Vagina (tissue), 2 donors: ENCODE data around the gene KIF1A. TPM values are rescaled to one million over a fixed set of nuclear protein-coding genes. Genes with fewer than 3 reads are reported as not detected.

ENCODE experiments used
- DNase-seq, 2 donors: peaks; one replicate each; pipeline ENCODE4 v3.0.0-alpha.2; 2017; ENCODE audit errors: extremely low spot score in 2 of 2
- H3K27ac ChIP-seq: fragments of 200-600 bp; sonication (generic); one replicate; pipeline ENCODE4 v1.5.1; 2019
- H3K27me3 ChIP-seq: fragments of 200-600 bp; sonication (generic); one replicate; pipeline ENCODE4 v1.5.1; 2019
- H3K36me3 ChIP-seq, 2 donors: fragments of 200-600 bp; sonication (generic); one replicate each; pipeline ENCODE4 v1.5.1; 2017 to 2019
- H3K4me1 ChIP-seq: fragments of 200-600 bp; sonication (generic); one replicate; pipeline ENCODE4 v1.5.1; 2019
- H3K4me3 ChIP-seq, 2 donors: fragments of 200-600 bp; sonication (generic); 1 replicate in 1 of 2; 2 replicates in 1 of 2; pipeline ENCODE4 v1.5.1; 2016 to 2019
- H3K9me3 ChIP-seq: fragments of 200-600 bp; sonication (generic); one replicate; pipeline ENCODE4 v1.5.1; 2019
- POLR2A ChIP-seq, 2 donors: fragments of 450-650 bp; IDR thresholded peaks; one replicate each; pipeline ENCODE4 v1.6.1; 2017; ENCODE audit warnings: antibody characterized with exemption in 2 of 2, mild to moderate bottlenecking in 2 of 2, moderate library complexity in 2 of 2
- POLR2AphosphoS5 ChIP-seq, 2 donors: sonication (generic); formaldehyde crosslinking; IDR thresholded peaks; one replicate each; pipeline ENCODE4 v1.9.0; 2017; ENCODE audit warnings: antibody characterized with exemption in 2 of 2, mild to moderate bottlenecking in 2 of 2, low read depth in 1 of 2; ENCODE audit not compliant: insufficient read depth in 1 of 2
- intact Hi-C: fragments of 100-400 bp; cut with DNase I; formaldehyde crosslinking; loops from one replicate; pipeline ENCODE4 v1.15.1; 2023
- total RNA-seq: library from RNA; depleted of rRNA; stranded (reverse); fragments of >200 nt; gene quantifications from one replicate; pipeline ENCODE4 v1.2.3, GENCODE V29; 2016
- TF ChIP-seq, protein P1 (sequence below), 3 experiments: fragments of 450-650 bp in 2 of 3; fragments of 200-600 bp in 1 of 3; sonication (generic) in 1 of 3; IDR thresholded peaks; one replicate each; pipeline ENCODE4 v1.5.1; 2017 to 2019; ENCODE audit warnings: antibody characterized with exemption in 3 of 3, mild to moderate bottlenecking in 2 of 3, moderate library complexity in 2 of 3

Gene KIF1A
- total RNA-seq, 1 donor from 2014 or later: 6.1 TPM

GRCh38 chr2:240810621-240811020 lies 9.4 kb downstream of the KIF1A start:
- H3K27me3 ChIP-seq: no peaks in the 10 kb centered on the region
- H3K4me1 ChIP-seq: no peaks in the 10 kb centered on the region
- no peak overlapping the region for H3K4me3 ChIP-seq
- intact Hi-C loops: no loop called here
- no peak overlapping the region for H3K27ac ChIP-seq
- DNase-seq: no peak
- TF ChIP-seq POLR2A (IDR thresholded peaks at IDR 0.05) (no peak), POLR2AphosphoS5 (IDR thresholded peaks at IDR 0.05; ENCODE audit: insufficient read depth in 1 of 2, low read depth in 1 of 2) (no peak)
- TF ChIP-seq, protein P1, sequence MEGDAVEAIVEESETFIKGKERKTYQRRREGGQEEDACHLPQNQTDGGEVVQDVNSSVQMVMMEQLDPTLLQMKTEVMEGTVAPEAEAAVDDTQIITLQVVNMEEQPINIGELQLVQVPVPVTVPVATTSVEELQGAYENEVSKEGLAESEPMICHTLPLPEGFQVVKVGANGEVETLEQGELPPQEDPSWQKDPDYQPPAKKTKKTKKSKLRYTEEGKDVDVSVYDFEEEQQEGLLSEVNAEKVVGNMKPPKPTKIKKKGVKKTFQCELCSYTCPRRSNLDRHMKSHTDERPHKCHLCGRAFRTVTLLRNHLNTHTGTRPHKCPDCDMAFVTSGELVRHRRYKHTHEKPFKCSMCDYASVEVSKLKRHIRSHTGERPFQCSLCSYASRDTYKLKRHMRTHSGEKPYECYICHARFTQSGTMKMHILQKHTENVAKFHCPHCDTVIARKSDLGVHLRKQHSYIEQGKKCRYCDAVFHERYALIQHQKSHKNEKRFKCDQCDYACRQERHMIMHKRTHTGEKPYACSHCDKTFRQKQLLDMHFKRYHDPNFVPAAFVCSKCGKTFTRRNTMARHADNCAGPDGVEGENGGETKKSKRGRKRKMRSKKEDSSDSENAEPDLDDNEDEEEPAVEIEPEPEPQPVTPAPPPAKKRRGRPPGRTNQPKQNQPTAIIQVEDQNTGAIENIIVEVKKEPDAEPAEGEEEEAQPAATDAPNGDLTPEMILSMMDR (IDR thresholded peaks at IDR 0.05): no peak
- no peaks in the 10 kb centered on the region for H3K36me3 ChIP-seq
- no peaks in the 10 kb centered on the region for H3K9me3 ChIP-seq

DNA sequence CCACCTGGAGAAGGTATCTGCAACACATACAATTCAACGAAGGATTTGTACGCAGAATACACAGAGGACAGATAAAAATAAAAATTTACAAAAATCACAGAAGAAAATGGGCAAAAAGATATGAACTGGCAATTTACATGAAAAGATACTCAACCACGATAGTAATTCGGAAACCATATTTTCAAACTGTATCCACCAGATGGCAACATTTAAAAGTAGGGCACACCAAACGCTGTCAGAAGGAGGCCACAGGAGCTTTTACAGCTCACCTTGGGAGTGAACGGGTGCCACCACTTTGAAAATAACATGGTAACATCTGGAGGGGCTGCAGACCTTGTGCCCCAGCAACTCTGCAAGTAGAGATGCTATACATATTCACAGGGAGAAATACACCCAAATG lies 9.8 kb downstream of the KIF1A start:
- DNase-seq: no peak
- Histone ChIP-seq H3K4me3 (no peak overlapping the region), H3K9me3 (no peaks in the 10 kb centered on the region), H3K4me1 (no peaks in the 10 kb centered on the region), H3K36me3 (no peaks in the 10 kb centered on the region), H3K27me3 (no peaks in the 10 kb centered on the region), H3K27ac (no peak overlapping the region)
- TF ChIP-seq POLR2AphosphoS5 (IDR thresholded peaks at IDR 0.05; ENCODE audit: insufficient read depth in 1 of 2, low read depth in 1 of 2) (no peak), POLR2A (IDR thresholded peaks at IDR 0.05) (no peak)
- TF ChIP-seq, protein P1 (IDR thresholded peaks at IDR 0.05): no peak
- intact Hi-C loops: no loop called here

DNA sequence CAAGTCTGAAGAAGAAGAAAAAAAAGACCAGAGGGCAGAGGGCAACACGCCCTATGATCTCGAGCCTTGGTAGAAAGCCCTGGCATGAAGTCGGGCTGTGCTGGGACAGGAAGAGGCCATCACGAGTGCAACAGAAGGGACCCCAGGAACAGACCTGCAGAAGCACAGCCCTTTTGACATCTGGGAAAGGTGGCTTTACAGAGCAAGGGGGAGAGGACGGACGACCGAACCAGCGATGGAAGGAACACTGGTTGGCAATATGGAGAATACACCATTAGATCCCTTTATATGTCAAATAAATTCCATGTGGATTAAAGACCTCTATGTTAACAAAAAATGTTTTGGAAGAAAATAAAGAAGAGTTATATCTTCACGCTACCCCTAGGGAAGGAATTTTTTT lies 10.7 kb downstream of the KIF1A start:
- Histone ChIP-seq H3K4me1 (no peaks in the 10 kb centered on the region), H3K9me3 (no peaks in the 10 kb centered on the region), H3K36me3 (no peaks in the 10 kb centered on the region), H3K27ac (no peak overlapping the region), H3K4me3 (no peak overlapping the region), H3K27me3 (no peaks in the 10 kb centered on the region)
- TF ChIP-seq POLR2A (IDR thresholded peaks at IDR 0.05): no peak
- no peak for TF ChIP-seq POLR2AphosphoS5 (IDR thresholded peaks at IDR 0.05; ENCODE audit: insufficient read depth in 1 of 2, low read depth in 1 of 2)
- TF ChIP-seq, protein P1 (IDR thresholded peaks at IDR 0.05): no peak
- intact Hi-C loops: no loop called here
- no peak for DNase-seq

- DNase-seq: no peak
- Histone ChIP-seq H3K4me3 (no peak overlapping the region), H3K27me3 (no peaks in the 10 kb centered on the region), H3K9me3 (no peaks in the 10 kb centered on the region), H3K36me3 (no peaks in the 10 kb centered on the region), H3K27ac (no peak overlapping the region), H3K4me1 (no peaks in the 10 kb centered on the region)
- TF ChIP-seq, protein P1 (IDR thresholded peaks at IDR 0.05): no peak
- no peak for TF ChIP-seq POLR2A (IDR thresholded peaks at IDR 0.05)
- intact Hi-C loops: no loop called here
These were observed 13.6 kb downstream of the KIF1A start for GRCh38 chr2:240806459-240806858.

DNA sequence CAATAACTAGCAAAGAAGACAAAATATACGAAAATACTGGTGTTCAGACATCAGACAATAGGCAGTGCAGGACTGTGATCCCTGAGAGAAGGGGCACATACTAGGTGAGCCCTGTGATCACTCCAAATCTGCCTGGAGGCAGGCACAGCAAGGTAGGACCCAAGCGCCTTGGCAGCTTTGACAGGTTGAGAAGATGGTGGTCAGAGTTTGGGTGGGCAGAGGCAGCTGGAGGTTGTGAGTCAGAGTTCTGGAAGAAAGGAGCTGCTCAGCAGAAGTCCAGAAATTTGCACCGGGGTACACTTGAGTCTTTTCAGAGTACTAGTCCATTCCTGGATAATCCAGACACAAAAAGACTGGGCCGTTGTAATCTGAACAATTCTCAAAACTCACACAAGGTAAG lies 14.0 kb downstream of the KIF1A start:
- no peak for DNase-seq

More for the DNA sequence above, 14.0 kb downstream of the KIF1A start:
- Histone ChIP-seq H3K9me3 (no peaks in the 10 kb centered on the region), H3K4me1 (no peaks in the 10 kb centered on the region), H3K27me3 (no peaks in the 10 kb centered on the region), H3K27ac (no peak overlapping the region), H3K36me3 (no peaks in the 10 kb centered on the region), H3K4me3 (no peak overlapping the region)
- TF ChIP-seq POLR2AphosphoS5 (IDR thresholded peaks at IDR 0.05; ENCODE audit: insufficient read depth in 1 of 2, low read depth in 1 of 2): no peak
- TF ChIP-seq, protein P1 (IDR thresholded peaks at IDR 0.05): no peak
- TF ChIP-seq POLR2A (IDR thresholded peaks at IDR 0.05): no peak
- intact Hi-C loops: no loop called here
